Fibroblast of pulmonary artery (primary cell): Measurements from ENCODE around the gene PIMREG.
A peak's percentile ranks its signal among the peaks of the same experiment; 100 is the strongest.

Source experiments
- DNase-seq: peaks from one replicate; pipeline ENCODE4 v3.0.0-alpha.2; 2010; ENCODE audit warnings: low read depth
- H3K4me3 ChIP-seq: replicated peaks from 2 replicates; pipeline ENCODE4 v1.5.1; 2011; ENCODE audit warnings: low read depth, mild to moderate bottlenecking, control low read depth, low read length, moderate library complexity
- CTCF ChIP-seq: IDR thresholded peaks from 2 replicates; pipeline ENCODE4 v1.5.1; 2011; ENCODE audit warnings: mild to moderate bottlenecking, control low read depth, low read length, inconsistent platforms; ENCODE audit errors: missing control alignments

Gene PIMREG

GRCh38 chr17:6467567-6467966, 23.3 kb downstream of the PIMREG start:
- no peak overlapping the region for H3K4me3 ChIP-seq
- TF ChIP-seq CTCF = no peak
- DNase-seq = no peak

- DNase-seq = no peak
- no peak overlapping the region for H3K4me3 ChIP-seq
- TF ChIP-seq CTCF = no peak
Measured at GRCh38 chr17:6468051-6468790, 24.0 kb downstream of the PIMREG start.

GRCh38 chr17:6470146-6470718, 26.0 kb downstream of the PIMREG start:
- DNase-seq = no peak
- no peak overlapping the region for H3K4me3 ChIP-seq
- no peak for TF ChIP-seq CTCF

- TF ChIP-seq CTCF = no peak
- H3K4me3 ChIP-seq = no peak overlapping the region
- no peak for DNase-seq
Measured at GRCh38 chr17:6470751-6471521, 26.7 kb downstream of the PIMREG start.

- H3K4me3 ChIP-seq = no peak overlapping the region
Measured at GRCh38 chr17:6471531-6472465, 27.5 kb downstream of the PIMREG start.

More at GRCh38 chr17:6471531-6472465, 27.5 kb downstream of the PIMREG start:
- TF ChIP-seq CTCF = peak; percentile 32
- peak; percentile 82 for DNase-seq
